GM12878 (cell line): ENCODE data around the gene NFIX. TPM values are rescaled to one million over a fixed set of nuclear protein-coding genes. Genes with fewer than 3 reads are reported as not detected.

Source experiments
- ATAC-seq: fragments of 200-7000 bp; cut with Tn5 transposase; 3 replicates; pipeline ENCODE4 v1.9.1; 2020; ENCODE audit warnings: mild to moderate bottlenecking, moderate library complexity
- BruUV-seq: library from RNA; stranded (reverse); fragments of 400-500 nt; replicated peaks from 2 replicates; lab custom pipeline; 2021; lab: Mats Ljungman, UMichigan
- CTCF ChIA-PET: fragments of 300-600 bp; sonication (Branson Sonifier 250); formaldehyde crosslinking; extraction: SDS; loops from one replicate; lab custom pipeline; 2021; ENCODE audit warnings: inconsistent platforms; lab: Yijun Ruan, JAX
- POLR2A ChIA-PET: fragments of 350-600 bp; formaldehyde crosslinking; extraction: SDS; loops from one replicate; lab custom pipeline; 2021; ENCODE audit warnings: inconsistent platforms; lab: Charles Lee
- RAD21 ChIA-PET: fragments of 300-600 bp; sonication (Branson Sonifier 250); formaldehyde crosslinking; loops from one replicate; lab custom pipeline; 2023; ENCODE audit warnings: antibody characterized with exemption; ENCODE audit not compliant: unreplicated experiment; lab: Charles Lee
- SMC1A ChIA-PET: fragments of 300-600 bp; sonication (Branson Sonifier 250); formaldehyde crosslinking; loops from one replicate; lab custom pipeline; 2023; ENCODE audit not compliant: unreplicated experiment, uncharacterized antibody; lab: Charles Lee
- DNase-seq: peaks from one replicate; pipeline ENCODE4 v3.0.0-alpha.2; 2011; ENCODE audit warnings: low read depth, low spot score
- FAIRE-seq: peaks from 3 replicates; lab custom pipeline; 2011; peaks lifted over from hg19 to GRCh38; lab: Jason Lieb, UNC
- H2AFZ ChIP-seq: 2 replicates; pipeline ENCODE4 v1.6.0; 2011; ENCODE audit warnings: low read depth, low read length, control low read depth; ENCODE audit not compliant: control insufficient read depth
- H3K27ac ChIP-seq: 2 replicates; pipeline ENCODE4 v1.5.1; 2011; ENCODE audit warnings: control low read depth; ENCODE audit not compliant: control insufficient read depth, insufficient read depth
- H3K27me3 ChIP-seq, 2 experiments: replicated peaks in 1 of 2; 2 replicates each; pipeline versions ENCODE4 v1.6.0 to v1.6.1; 2011; ENCODE audit warnings: low read length in 1 of 2; ENCODE audit not compliant: control insufficient read depth in 2 of 2, insufficient read depth in 2 of 2
- H3K36me3 ChIP-seq, 2 experiments: 2 replicates each; pipeline ENCODE4 v1.5.1; 2011; ENCODE audit warnings: low read length in 1 of 2; ENCODE audit not compliant: control insufficient read depth in 2 of 2, insufficient read depth in 2 of 2
- H3K4me1 ChIP-seq: 2 replicates; pipeline ENCODE4 v1.6.1; 2011; ENCODE audit warnings: mild to moderate bottlenecking, low read length, moderate library complexity, mixed read lengths; ENCODE audit not compliant: control insufficient read depth, insufficient read depth
- H3K4me2 ChIP-seq: 2 replicates; pipeline ENCODE4 v1.6.0; 2011; ENCODE audit warnings: control low read depth; ENCODE audit not compliant: control insufficient read depth, insufficient read depth
- H3K4me3 ChIP-seq: fragments of 200-600 bp; sonication (generic); 2 replicates; pipeline ENCODE4 v1.5.1; 2016
- H3K79me2 ChIP-seq: 2 replicates; pipeline ENCODE4 v1.6.0; 2011; ENCODE audit warnings: low read length; ENCODE audit not compliant: control insufficient read depth, insufficient read depth
- H3K9ac ChIP-seq: 2 replicates; pipeline ENCODE4 v1.8.0; 2011; ENCODE audit warnings: low read length, control low read depth, mixed read lengths; ENCODE audit not compliant: control insufficient read depth, insufficient read depth
- H3K9me3 ChIP-seq: replicated peaks from 3 replicates; pipeline ENCODE4 v1.5.1; 2011; ENCODE audit warnings: mild to moderate bottlenecking, low read length; ENCODE audit not compliant: control insufficient read depth, insufficient read depth
- H4K20me1 ChIP-seq: 2 replicates; pipeline ENCODE4 v1.6.0; 2011; ENCODE audit not compliant: control insufficient read depth, insufficient read depth
- CREM ChIP-seq: IDR thresholded peaks from 2 replicates; pipeline ENCODE4 v1.6.1; 2014; ENCODE audit warnings: antibody characterized with exemption, low read depth
- E4F1 ChIP-seq: fragments of 450-650 bp; IDR thresholded peaks from 2 replicates; pipeline ENCODE4 v1.6.1; 2018; ENCODE audit warnings: borderline replicate concordance, mild to moderate bottlenecking; ENCODE audit not compliant: partially characterized antibody
- ETV6 ChIP-seq, 2 experiments: fragments of 450-650 bp in 1 of 2; IDR thresholded peaks in 1 of 2; conservative IDR thresholded peaks in 1 of 2; 2 replicates each; pipeline ENCODE4 v1.6.1; 2014; ENCODE audit warnings: antibody characterized with exemption in 1 of 2, borderline replicate concordance in 1 of 2, low read depth in 1 of 2, mild to moderate bottlenecking in 1 of 2, moderate library complexity in 1 of 2
- FOXK2 ChIP-seq: fragments of 450-650 bp; IDR thresholded peaks from 2 replicates; pipeline ENCODE4 v1.6.1; 2017; ENCODE audit warnings: mild to moderate bottlenecking, moderate library complexity
- HDGF ChIP-seq: fragments of 450-650 bp; IDR thresholded peaks from 2 replicates; pipeline ENCODE4 v1.6.1; 2016; ENCODE audit warnings: antibody characterized with exemption
- MXI1 ChIP-seq: fragments of 150-350 bp; IDR thresholded peaks from 2 replicates; pipeline ENCODE4 v1.6.1; 2011; ENCODE audit warnings: low read depth, mild to moderate bottlenecking, inconsistent platforms, low read length, improper control_type of control experiment
- NBN ChIP-seq: fragments of 450-650 bp; IDR thresholded peaks from 2 replicates; pipeline ENCODE4 v1.6.1; 2016
- RBBP5 ChIP-seq: fragments of 200-600 bp; sonication (generic); conservative IDR thresholded peaks from 2 replicates; pipeline ENCODE4 v1.6.1; 2016
- RELA ChIP-seq: fragments of 450-650 bp; IDR thresholded peaks from 2 replicates; pipeline ENCODE4 v1.8.0; 2014; ENCODE audit warnings: borderline replicate concordance; ENCODE audit not compliant: partially characterized antibody
- SMAD1 ChIP-seq: fragments of 450-650 bp; IDR thresholded peaks from 2 replicates; pipeline ENCODE4 v1.6.1; 2018; ENCODE audit warnings: mild to moderate bottlenecking, low read depth; ENCODE audit not compliant: partially characterized antibody
- SMC3 ChIP-seq: IDR thresholded peaks from 2 replicates; pipeline ENCODE4 v1.6.1; 2011; ENCODE audit warnings: low read length, improper control_type of control experiment, borderline replicate concordance
- SUPT20H ChIP-seq: IDR thresholded peaks from 2 replicates; pipeline ENCODE4 v1.6.1; 2011; ENCODE audit warnings: low read depth, mild to moderate bottlenecking, low read length, moderate library complexity, borderline replicate concordance; ENCODE audit not compliant: control insufficient read depth
- TAF1 ChIP-seq: IDR thresholded peaks from 2 replicates; pipeline ENCODE4 v1.6.1; 2011; ENCODE audit warnings: mild to moderate bottlenecking, low read depth, low read length, borderline replicate concordance
- YY1 ChIP-seq: IDR thresholded peaks from 2 replicates; pipeline ENCODE4 v1.6.1; 2011; ENCODE audit warnings: low read depth, mild to moderate bottlenecking, low read length
- WGBS: methylation state at CpG from one replicate; pipeline ENCODE4 v1.1.6; 2016; ENCODE audit warnings: low lambda C conversion rate; ENCODE audit not compliant: insufficient replicate concordance, insufficient coverage; ENCODE audit errors: missing lambda C conversion rate; 5-methylcytosine and 5-hydroxymethylcytosine counted together
- in situ Hi-C: fragments of 300-500 bp; cut with MboI; formaldehyde crosslinking; loops from 9 replicates; pipeline ENCODE4 v1.14.3; 2018; ENCODE audit warnings: mixed read lengths
- intact Hi-C: fragments of 100-400 bp; cut with micrococcal nuclease; formaldehyde crosslinking; loops from one replicate; pipeline ENCODE4 v1.14.2; 2022; ENCODE audit not compliant: unreplicated experiment
- polyA plus RNA-seq, 11 experiments: library from polyadenylated mRNA; depleted of rRNA in 4 of 11; unstranded in 6 of 11; stranded (reverse) in 5 of 11; fragments of >200 nt; fragmentation: Nextera tagmentation in 4 of 11; fragmentation: Illumina TruSeq in 1 of 11; extraction: Ambion mirVana in 4 of 11; extraction: Trizol in 1 of 11; gene quantifications; 1 replicate in 1 of 11; 2 replicates in 10 of 11; pipeline versions ENCODE4 v1.2.1 to v1.2.3, GENCODE V29; 2011 to 2016; ENCODE audit warnings: inconsistent platforms in 2 of 11, missing spikeins in 2 of 11, low read depth in 1 of 11
- total RNA-seq, 4 experiments: library from RNA; depleted of rRNA in 3 of 4; stranded (reverse); fragments of >200 nt in 3 of 4; fragmentation: Illumina TruSeq in 1 of 4; extraction: Trizol in 1 of 4; gene quantifications; 2 replicates each; pipeline versions ENCODE4 v1.2.1 to v1.2.3, GENCODE V29; 2013 to 2021

NFIX gene
- total and polyA plus RNA-seq, 10 of the 15 experiments (the other 5 are each of a cell fraction or from before 2014, with no cell fraction given): 0.02 to 2.2 (median 0.28) TPM

DNA sequence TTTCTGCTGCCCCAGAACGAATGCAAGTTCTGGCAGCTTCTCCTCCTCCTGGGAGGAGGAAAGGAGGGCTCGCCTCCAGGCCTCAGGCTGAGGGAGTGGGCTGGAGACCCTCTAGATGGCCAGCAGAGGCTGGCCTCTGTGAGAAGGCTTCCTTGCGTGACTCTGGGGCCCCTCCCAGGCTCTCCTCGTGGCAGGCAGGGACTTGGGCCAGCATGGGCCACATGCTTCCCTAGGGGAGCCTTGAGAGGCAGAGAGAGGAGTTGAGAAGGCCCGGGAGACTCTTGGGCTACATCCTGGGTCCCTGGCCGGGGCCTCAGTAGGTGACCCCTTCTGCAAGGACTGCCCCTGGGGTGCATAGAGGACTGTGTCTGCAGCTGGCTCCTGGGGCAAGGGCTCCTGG lies 81.5 kb downstream of the NFIX start:
- in situ Hi-C loops: no loop called here
- ATAC-seq: no peak
- TF ChIP-seq MXI1: no peak
- no peak for TF ChIP-seq HDGF
- TF ChIP-seq SUPT20H: no peak
- no peak for TF ChIP-seq SMAD1
- no peak for TF ChIP-seq CREM
- TF ChIP-seq NBN: no peak
- no peak for TF ChIP-seq YY1
- TF ChIP-seq RBBP5: no peak
- TF ChIP-seq SMC3: no peak
- no peak for TF ChIP-seq ETV6 (conservative IDR thresholded peaks at IDR 0.05 in 1 of 2, IDR thresholded peaks at IDR 0.05 in 1 of 2; ENCODE audit: borderline replicate concordance in 1 of 2, low read depth in 1 of 2)
- TF ChIP-seq RELA: no peak
- TF ChIP-seq TAF1: no peak
- TF ChIP-seq E4F1: no peak
- no peak for TF ChIP-seq FOXK2
- WGBS: 15% methylated on average over 6 of the region's 6 CpGs
- ChIA-PET POLR2A (no interaction called here), SMC1A (no interaction called here), RAD21 (no interaction called here), CTCF (no interaction called here)
- no peak for DNase-seq
- H3K4me3 ChIP-seq: no peak overlapping the region
- peaks cover 1 to 3% of the 10 kb centered on the region in 2 experiments for H3K27me3 ChIP-seq
- intact Hi-C loops: no loop called here
- no TSS peak for BruUV-seq
- no peak overlapping the region for H2AFZ ChIP-seq
- no peaks in the 10 kb centered on the region for H3K36me3 ChIP-seq
- FAIRE-seq: no peak
- no peaks in the 10 kb centered on the region for H3K79me2 ChIP-seq
- no peak overlapping the region for H3K4me2 ChIP-seq
- H3K27ac ChIP-seq: no peak overlapping the region
- H3K9me3 ChIP-seq: no peaks in the 10 kb centered on the region
- H3K4me1 ChIP-seq: no peaks in the 10 kb centered on the region
- no peak overlapping the region for H3K9ac ChIP-seq
- H4K20me1 ChIP-seq: no peaks in the 10 kb centered on the region
